PC-3 (cell line): ENCODE measurements around the gene NAT9.

Source experiments
- CTCF ChIP-seq: fragments of 300-600 bp; sonication (generic); conservative IDR thresholded peaks from 2 replicates; pipeline ENCODE4 v1.5.1; 2017; ENCODE audit warnings: antibody characterized with exemption, low read depth, mild to moderate bottlenecking, low read length
- EZH2 ChIP-seq: fragments of 300-600 bp; sonication (generic); IDR thresholded peaks from one replicate; pipeline ENCODE4 v1.6.1; 2017; ENCODE audit warnings: antibody characterized with exemption, mild to moderate bottlenecking, low read length; ENCODE audit not compliant: unreplicated experiment

- TF ChIP-seq CTCF = no peak
- TF ChIP-seq EZH2 = no peak
These were observed 32.7 kb upstream of the NAT9 start for GRCh38 chr17:74808714-74809430.
